Mucosa of descending colon (tissue), 3 donors: ENCODE results near the gene SIGLEC11. TPM values are rescaled to one million over a fixed set of nuclear protein-coding genes. Genes with fewer than 3 reads are reported as not detected.

ENCODE experiments used
- ATAC-seq: fragments of 200-7000 bp; cut with Tn5 transposase; one replicate; pipeline ENCODE4 v1.9.1; 2020; ENCODE audit warnings: mild to moderate bottlenecking, moderate library complexity
- DNase-seq, 3 donors: peaks; one replicate each; pipeline ENCODE4 v3.0.0-alpha.2; 2020
- H3K36me3 ChIP-seq: fragments of 200-600 bp; one replicate; pipeline ENCODE4 v1.8.0; 2021; ENCODE audit warnings: low read depth, mild to moderate bottlenecking
- H3K4me1 ChIP-seq: fragments of 200-600 bp; one replicate; pipeline ENCODE4 v1.8.0; 2021; ENCODE audit warnings: low read depth, mild to moderate bottlenecking
- H3K4me3 ChIP-seq: fragments of 200-600 bp; one replicate; pipeline ENCODE4 v1.8.0; 2021; ENCODE audit warnings: mild to moderate bottlenecking
- H3K9me3 ChIP-seq: fragments of 200-600 bp; one replicate; pipeline ENCODE4 v1.8.0; 2021; ENCODE audit warnings: mild to moderate bottlenecking
- CTCF ChIP-seq: fragments of 200-600 bp; IDR thresholded peaks from one replicate; pipeline ENCODE4 v1.8.0; 2022; ENCODE audit warnings: antibody characterized with exemption, mild to moderate bottlenecking
- intact Hi-C, 2 donors: fragments of 100-400 bp; cut with DNase I in 1 of 2; cut with micrococcal nuclease in 1 of 2; formaldehyde crosslinking; loops; one replicate each; pipeline versions ENCODE4 v1.11.0 to v1.11.1; 2022; cut with DNase I, micrococcal nuclease
- total RNA-seq, 3 donors: library from RNA; stranded (reverse); fragmentation: NEBNext Ultra II Directional in 2 of 3; extraction: Animal tissue kit (Norgen Biotek cat#: 25700) in 2 of 3; gene quantifications; one replicate each; pipeline versions ENCODE4 v1.2.1 to v1.2.4, GENCODE V29; 2021 to 2023
- donor health status: DM: no; HTN: no; CAD: no; lungs with moderate emphysema.
- donor health status: DM: no; HTN: no; CAD: no.
- donor health status: DM: no; HTN: yes; CAD: no.

SIGLEC11 gene
- total RNA-seq, 3 donors from 2014 or later: 0.49 to 2.0 (median 1.1) TPM

GRCh38 chr19:49952906-49953305 is 8.1 kb downstream of the SIGLEC11 start:
- Histone ChIP-seq H3K9me3 (no peaks in the 10 kb centered on the region), H3K36me3 (no peaks in the 10 kb centered on the region), H3K4me1 (peaks cover 34% of the 10 kb centered on the region), H3K4me3 (no peak overlapping the region)
- intact Hi-C loops: no loop called here
- no peak for TF ChIP-seq CTCF
- no peak for ATAC-seq
- peak in 2 of 3 donors; percentile 23 to 46 for DNase-seq

GRCh38 chr19:49952479-49952836 is 8.5 kb downstream of the SIGLEC11 start:
- Histone ChIP-seq H3K4me1 (peaks cover 31% of the 10 kb centered on the region), H3K36me3 (no peaks in the 10 kb centered on the region), H3K4me3 (no peak overlapping the region), H3K9me3 (no peaks in the 10 kb centered on the region)
- ATAC-seq: no peak
- intact Hi-C loops: no loop called here
- TF ChIP-seq CTCF: no peak
- DNase-seq: no peak

- Histone ChIP-seq H3K4me3 (no peak overlapping the region), H3K9me3 (no peaks in the 10 kb centered on the region), H3K36me3 (no peaks in the 10 kb centered on the region), H3K4me1 (peaks cover 31% of the 10 kb centered on the region)
- peak in 2 of 3 donors; percentile 22 to 27 for DNase-seq
- no peak for TF ChIP-seq CTCF
- intact Hi-C loops: no loop called here
- ATAC-seq: no peak
Observed at GRCh38 chr19:49951806-49952478, 9.0 kb downstream of the SIGLEC11 start.

GRCh38 chr19:49950956-49951526 is 9.9 kb downstream of the SIGLEC11 start:
- Histone ChIP-seq H3K4me1 (peaks cover 31% of the 10 kb centered on the region), H3K36me3 (no peaks in the 10 kb centered on the region), H3K4me3 (no peak overlapping the region), H3K9me3 (no peaks in the 10 kb centered on the region)
- DNase-seq (peak in 2 of 3 donors; percentile 25 to 36), ATAC-seq (no peak)
- intact Hi-C loops: no loop called here
- TF ChIP-seq CTCF: no peak

- Histone ChIP-seq H3K9me3 (no peaks in the 10 kb centered on the region), H3K36me3 (no peaks in the 10 kb centered on the region), H3K4me1 (peaks cover 30% of the 10 kb centered on the region), H3K4me3 (no peak overlapping the region)
- intact Hi-C loops: no loop called here
- ATAC-seq (no peak), DNase-seq (peak in 2 of 3 donors; percentile 4 to 17)
- no peak for TF ChIP-seq CTCF
Observed at GRCh38 chr19:49950590-49950948, 10.4 kb downstream of the SIGLEC11 start.
